GM20431 (cell line): ENCODE results near the gene CNTN1.

Experiments
- in situ Hi-C: fragments of 300-500 bp; cut with MseI, MboI; formaldehyde crosslinking; loops from one replicate; pipeline ENCODE4 v1.15.0; 2020; ENCODE audit warnings: low sequenced_read_pairs; ENCODE audit not compliant: unreplicated experiment

The CNTN1 gene

GRCh38 chr12:40831916-40832315 lies 139.7 kb downstream of the CNTN1 start:
- in situ Hi-C loops = no loop called here

GRCh38 chr12:40832668-40833067 lies 140.4 kb downstream of the CNTN1 start:
- in situ Hi-C loops = no loop called here

- in situ Hi-C loops = no loop called here
These were observed 141.6 kb downstream of the CNTN1 start for GRCh38 chr12:40833818-40834217.

GRCh38 chr12:40834321-40834720 lies 142.1 kb downstream of the CNTN1 start:
- in situ Hi-C loops = no loop called here

GRCh38 chr12:40837891-40838429 lies 145.7 kb downstream of the CNTN1 start:
- in situ Hi-C loops = no loop called here

- in situ Hi-C loops = no loop called here
These were observed 151.3 kb downstream of the CNTN1 start for GRCh38 chr12:40843495-40843894.

- in situ Hi-C loops = no loop called here
These were observed 161.0 kb downstream of the CNTN1 start for GRCh38 chr12:40853221-40853620.

GRCh38 chr12:40854604-40855003 lies 162.4 kb downstream of the CNTN1 start:
- in situ Hi-C loops = no loop called here

GRCh38 chr12:40864891-40865290 lies 172.7 kb downstream of the CNTN1 start:
- in situ Hi-C loops = no loop called here

- in situ Hi-C loops = no loop called here
These were observed 178.7 kb downstream of the CNTN1 start for GRCh38 chr12:40870981-40871380.

GRCh38 chr12:40874868-40875267 lies 182.6 kb downstream of the CNTN1 start:
- in situ Hi-C loops = no loop called here

GRCh38 chr12:40889329-40889728 lies 197.1 kb downstream of the CNTN1 start:
- in situ Hi-C loops = no loop called here

GRCh38 chr12:40892528-40892927 lies 200.3 kb downstream of the CNTN1 start:
- in situ Hi-C loops = no loop called here

GRCh38 chr12:40898505-40898904 lies 206.3 kb downstream of the CNTN1 start:
- in situ Hi-C loops = no loop called here

GRCh38 chr12:40903040-40903439 lies 210.8 kb downstream of the CNTN1 start:
- in situ Hi-C loops = no loop called here

- in situ Hi-C loops = no loop called here
These were observed 214.9 kb downstream of the CNTN1 start for GRCh38 chr12:40907115-40907527.

- in situ Hi-C loops = no loop called here
These were observed 219.4 kb downstream of the CNTN1 start for GRCh38 chr12:40911676-40912075.

GRCh38 chr12:40915172-40915571 lies 222.9 kb downstream of the CNTN1 start:
- in situ Hi-C loops = no loop called here

GRCh38 chr12:40917561-40917960 lies 225.3 kb downstream of the CNTN1 start:
- in situ Hi-C loops = no loop called here

GRCh38 chr12:40921563-40922163 lies 229.4 kb downstream of the CNTN1 start:
- in situ Hi-C loops = loop anchor here (10.0 kb wide), 1 partner anchor 297 kb away; no protein-coding TSS in a partner anchor

GRCh38 chr12:40937891-40938290 lies 245.7 kb downstream of the CNTN1 start:
- in situ Hi-C loops = no loop called here

GRCh38 chr12:40942326-40942725 lies 250.1 kb downstream of the CNTN1 start:
- in situ Hi-C loops = no loop called here
